GM23248 (cell line): Measurements from ENCODE around the gene GJB1. TPM values are rescaled to one million over a fixed set of nuclear protein-coding genes. Genes with fewer than 3 reads are reported as not detected.
"Not testable (repeated sequence)": the region's sequence is repeated elsewhere in the genome, so short reads cannot be mapped to it uniquely, and the experiment has no call there.

ENCODE experiments used
- DNase-seq: peaks from one replicate; pipeline ENCODE4 v3.0.0-alpha.2; 2015
- H2AFZ ChIP-seq: fragments of 200-600 bp; sonication (generic); 2 replicates; pipeline ENCODE4 v1.6.1; 2016; ENCODE audit warnings: antibody characterized with exemption
- H3F3A ChIP-seq: fragments of 200-600 bp; sonication (generic); 2 replicates; pipeline ENCODE4 v1.6.1; 2016; ENCODE audit warnings: mild to moderate bottlenecking, antibody characterized with exemption, mixed run types; ENCODE audit not compliant: insufficient read depth
- H3K27ac ChIP-seq: fragments of 200-600 bp; sonication (generic); 2 replicates; pipeline ENCODE4 v1.5.1; 2016; ENCODE audit warnings: mild to moderate bottlenecking
- H3K27me3 ChIP-seq: fragments of 200-600 bp; sonication (generic); replicated peaks from 2 replicates; pipeline ENCODE4 v1.6.1; 2016; ENCODE audit warnings: mild to moderate bottlenecking; ENCODE audit not compliant: insufficient read depth
- H3K36me3 ChIP-seq: fragments of 200-600 bp; sonication (generic); 2 replicates; pipeline ENCODE4 v1.6.1; 2016; ENCODE audit warnings: low read depth, mild to moderate bottlenecking
- H3K4me1 ChIP-seq: fragments of 200-600 bp; sonication (generic); 2 replicates; pipeline ENCODE4 v1.6.1; 2016; ENCODE audit warnings: mild to moderate bottlenecking; ENCODE audit not compliant: insufficient read depth
- H3K4me2 ChIP-seq: fragments of 200-600 bp; sonication (generic); one replicate; pipeline ENCODE4 v1.6.1; 2016; ENCODE audit warnings: mild to moderate bottlenecking; ENCODE audit not compliant: unreplicated experiment
- H3K4me3 ChIP-seq: fragments of 200-600 bp; sonication (generic); 2 replicates; pipeline ENCODE4 v1.5.1; 2016; ENCODE audit warnings: mild to moderate bottlenecking
- H3K79me2 ChIP-seq: fragments of 200-600 bp; sonication (generic); 2 replicates; pipeline ENCODE4 v1.6.1; 2016; ENCODE audit warnings: mild to moderate bottlenecking; ENCODE audit not compliant: insufficient read depth
- H3K9ac ChIP-seq: fragments of 200-600 bp; sonication (generic); 2 replicates; pipeline ENCODE4 v1.6.1; 2016; ENCODE audit warnings: mild to moderate bottlenecking
- H3K9me2 ChIP-seq: fragments of 200-600 bp; sonication (generic); 2 replicates; pipeline ENCODE4 v1.6.1; 2016; ENCODE audit warnings: mixed run types, mild to moderate bottlenecking, moderate library complexity; ENCODE audit not compliant: insufficient read depth
- H3K9me3 ChIP-seq: fragments of 200-600 bp; sonication (generic); one replicate; pipeline ENCODE4 v1.6.1; 2017; ENCODE audit warnings: low read depth
- H4K20me1 ChIP-seq: fragments of 200-600 bp; sonication (generic); 2 replicates; pipeline ENCODE4 v1.6.0; 2016; ENCODE audit not compliant: insufficient read depth
- EZH2 ChIP-seq: fragments of 200-600 bp; sonication (generic); IDR thresholded peaks from 2 replicates; pipeline ENCODE4 v1.6.1; 2018; ENCODE audit warnings: antibody characterized with exemption, mild to moderate bottlenecking; ENCODE audit not compliant: insufficient read depth, poor library complexity, severe bottlenecking
- EZH2phosphoT487 ChIP-seq: fragments of 200-600 bp; sonication (generic); IDR thresholded peaks from 2 replicates; pipeline ENCODE4 v1.6.1; 2018; ENCODE audit warnings: antibody characterized with exemption, moderate library complexity, mild to moderate bottlenecking, low read depth; ENCODE audit not compliant: insufficient read depth
- WGBS, 2 experiments: methylation state at CpG; one replicate each; pipeline ENCODE4 v1.1.6; 2015 to 2017; ENCODE audit warnings: low lambda C conversion rate in 2 of 2, low coverage in 1 of 2; ENCODE audit errors: missing lambda C conversion rate in 2 of 2; 5-methylcytosine and 5-hydroxymethylcytosine counted together
- in situ Hi-C: fragments of 300-500 bp; cut with MboI; formaldehyde crosslinking; loops from 2 replicates; pipeline ENCODE4 v1.15.0; 2020
- polyA plus RNA-seq: library from polyadenylated mRNA; unstranded; fragments of >200 nt; fragmentation: Nextera tagmentation; extraction: Ambion mirVana; gene quantifications from 2 replicates; pipeline ENCODE4 v1.2.1, GENCODE V29; 2016
- total RNA-seq: library from RNA; depleted of rRNA; stranded (reverse); fragments of >200 nt; shearing (Covaris generic); gene quantifications from 2 replicates; pipeline ENCODE4 v1.2.3, GENCODE V29; 2014; rRNA removed

GJB1 gene
- total and polyA plus RNA-seq, 2 experiments from 2014 or later, result not detected

GRCh38 chrX:71269801-71270395, 46.9 kb downstream of the GJB1 start:
- H4K20me1 ChIP-seq, result no peaks in the 10 kb centered on the region
- WGBS, 2 experiments, result 65 to 66% methylated on average over 11 to 19 of the region's 19 CpGs
- H3K4me3 ChIP-seq, result no peak overlapping the region
- in situ Hi-C loops, result no loop called here
- H2AFZ ChIP-seq, result no peak overlapping the region
- H3K9me3 ChIP-seq, result no peaks in the 10 kb centered on the region
- H3F3A ChIP-seq, result no peaks in the 10 kb centered on the region
- H3K27me3 ChIP-seq, result no peaks in the 10 kb centered on the region
- no peak overlapping the region for H3K27ac ChIP-seq
- no peaks in the 10 kb centered on the region for H3K79me2 ChIP-seq
- H3K4me1 ChIP-seq, result no peaks in the 10 kb centered on the region
- no peak overlapping the region for H3K4me2 ChIP-seq
- H3K9ac ChIP-seq, result no peak overlapping the region
- no peak for DNase-seq
- no peaks in the 10 kb centered on the region for H3K9me2 ChIP-seq
- TF ChIP-seq EZH2phosphoT487 (no peak), EZH2 (no peak)
- no peaks in the 10 kb centered on the region for H3K36me3 ChIP-seq

GRCh38 chrX:71272313-71272712, 49.3 kb downstream of the GJB1 start:
- in situ Hi-C loops, result not testable (repeated sequence)
- WGBS, 2 experiments, result 47 to 54% methylated on average over 2 of the region's 2 CpGs

More at GRCh38 chrX:71272313-71272712, 49.3 kb downstream of the GJB1 start:
- not testable (repeated sequence) for H3K27ac ChIP-seq, H3K27me3 ChIP-seq, H3K79me2 ChIP-seq, DNase-seq, H4K20me1 ChIP-seq, H2AFZ ChIP-seq, H3K9me2 ChIP-seq, H3K4me3 ChIP-seq, H3K9me3 ChIP-seq, H3K4me2 ChIP-seq, H3K4me1 ChIP-seq, H3K9ac ChIP-seq, H3F3A ChIP-seq, H3K36me3 ChIP-seq

Other genes with a start within 250 kb of the GJB1 start
- 47.0 and 76.1 TPM in 2 replicates for gene SNX12, start 154.9 kb upstream of the GJB1 start, total RNA-seq
- gene SNX12, start 154.9 kb upstream of the GJB1 start, polyA plus RNA-seq, result 7.6 and 10.4 TPM in 2 replicates
- gene FOXO4, start 127.4 kb upstream of the GJB1 start, total RNA-seq, result 5.2 and 5.3 TPM in 2 replicates
- 1.1 TPM in 2 replicates for gene FOXO4, start 127.4 kb upstream of the GJB1 start, polyA plus RNA-seq
- not detected in 2 replicates for gene CXorf65, start 116.5 kb upstream of the GJB1 start, total RNA-seq
- not detected in 2 replicates for gene CXorf65, start 116.5 kb upstream of the GJB1 start, polyA plus RNA-seq
- not detected in 2 replicates for gene IL2RG, start 111.6 kb upstream of the GJB1 start, total RNA-seq
- 0.23 and 0.53 TPM in 2 replicates for gene IL2RG, start 111.6 kb upstream of the GJB1 start, polyA plus RNA-seq
- 14.9 and 32.6 TPM in 2 replicates for gene MED12, start 104.6 kb upstream of the GJB1 start, total RNA-seq
- 9.5 and 10.0 TPM in 2 replicates for gene MED12, start 104.6 kb upstream of the GJB1 start, polyA plus RNA-seq
- gene NLGN3, start 78.4 kb upstream of the GJB1 start, total RNA-seq, result 0.11 and 0.63 TPM in 2 replicates
- 0.10 and 0.34 TPM in 2 replicates for gene NLGN3, start 78.4 kb upstream of the GJB1 start, polyA plus RNA-seq
- 14.7 and 14.8 TPM in 2 replicates for gene ZMYM3, start 30.9 kb downstream of the GJB1 start, total RNA-seq
- gene ZMYM3, start 30.9 kb downstream of the GJB1 start, polyA plus RNA-seq, result 7.7 TPM in 2 replicates
- 298 and 310 TPM in 2 replicates for gene NONO, start 60.4 kb downstream of the GJB1 start, total RNA-seq
- gene NONO, start 60.4 kb downstream of the GJB1 start, polyA plus RNA-seq, result 164 and 179 TPM in 2 replicates
- 0.22 and 0.25 TPM in 2 replicates for gene ITGB1BP2, start 78.5 kb downstream of the GJB1 start, total RNA-seq
- gene ITGB1BP2, start 78.5 kb downstream of the GJB1 start, polyA plus RNA-seq, result not detected in 2 replicates
- gene TAF1, start 143.1 kb downstream of the GJB1 start, total RNA-seq, result 12.4 and 12.5 TPM in 2 replicates
- 4.7 and 5.3 TPM in 2 replicates for gene TAF1, start 143.1 kb downstream of the GJB1 start, polyA plus RNA-seq